HG03025 (cell line): ENCODE measurements around the gene ZNF606.

Experiments
- ATAC-seq: cut with Tn5 transposase; IDR thresholded peaks from one replicate; pipeline ENCODE4 v1.9.1; 2021; ENCODE audit warnings: mild to moderate bottlenecking, moderate library complexity; ENCODE audit not compliant: unreplicated experiment, low FRiP score

Gene ZNF606

GRCh38 chr19:58002384-58003173 is at the start of gene ZNF606:
ZNF606 (minus strand) TSS chr19:58002820; CDS start chr19:58001319, 1,501 bp downstream.
- peak; percentile 91 for ATAC-seq

- no peak for ATAC-seq
Measured at GRCh38 chr19:58052256-58052655, 49.6 kb upstream of the ZNF606 start.

- ATAC-seq: no peak
Measured at GRCh38 chr19:58047672-58048071, 45.1 kb upstream of the ZNF606 start.

- no peak for ATAC-seq
Measured at GRCh38 chr19:58046856-58047255, 44.2 kb upstream of the ZNF606 start.

GRCh38 chr19:58045411-58046050 is 42.9 kb upstream of the ZNF606 start:
- no peak for ATAC-seq

GRCh38 chr19:58044886-58045285 is 42.3 kb upstream of the ZNF606 start:
- no peak for ATAC-seq

GRCh38 chr19:58044391-58044790 is 41.8 kb upstream of the ZNF606 start:
- ATAC-seq: no peak

GRCh38 chr19:58042495-58043340 is 40.1 kb upstream of the ZNF606 start:
- ATAC-seq: no peak

- ATAC-seq: no peak
Measured at GRCh38 chr19:58040751-58041525, 38.3 kb upstream of the ZNF606 start.

- ATAC-seq: no peak
Measured at GRCh38 chr19:58038688-58039204, 36.1 kb upstream of the ZNF606 start.

- no peak for ATAC-seq
Measured at GRCh38 chr19:58037927-58038687, 35.5 kb upstream of the ZNF606 start.

- no peak for ATAC-seq
Measured at GRCh38 chr19:58035863-58036262, 33.2 kb upstream of the ZNF606 start.

- ATAC-seq: no peak
Measured at GRCh38 chr19:58034477-58034793, 31.8 kb upstream of the ZNF606 start.

GRCh38 chr19:58033741-58034476 is 31.3 kb upstream of the ZNF606 start, which contains the start of gene ZSCAN1:
ZSCAN1 (plus strand) TSS chr19:58034025; CDS start chr19:58037837, 3,812 bp downstream.
- ATAC-seq: no peak

- no peak for ATAC-seq
Measured at GRCh38 chr19:58024661-58025060, 22.0 kb upstream of the ZNF606 start.

- ATAC-seq: no peak
Measured at GRCh38 chr19:58022283-58022660, 19.7 kb upstream of the ZNF606 start.

- ATAC-seq: no peak
Measured at GRCh38 chr19:58021541-58022282, 19.1 kb upstream of the ZNF606 start.

- ATAC-seq: no peak
Measured at GRCh38 chr19:58020129-58020528, 17.5 kb upstream of the ZNF606 start.
